Left ventricle myocardium inferior (tissue), 1 donor: ENCODE results near the gene DOCK9. TPM values are rescaled to one million over a fixed set of nuclear protein-coding genes. Genes with fewer than 3 reads are reported as not detected.

ENCODE experiments used
- DNase-seq: peaks from one replicate; pipeline ENCODE4 v3.0.0-alpha.2; 2020
- H3K27ac ChIP-seq: fragments of 200-600 bp; replicated peaks from 2 replicates; pipeline ENCODE4 v1.8.0; 2021
- H3K27me3 ChIP-seq: fragments of 200-600 bp; 2 replicates; pipeline ENCODE4 v1.8.0; 2021; ENCODE audit warnings: low read depth
- H3K36me3 ChIP-seq: fragments of 200-600 bp; 2 replicates; pipeline ENCODE4 v1.8.0; 2021
- H3K4me1 ChIP-seq: fragments of 200-600 bp; 2 replicates; pipeline ENCODE4 v1.8.0; 2021
- H3K4me3 ChIP-seq: fragments of 200-600 bp; 2 replicates; pipeline ENCODE4 v1.8.0; 2021; ENCODE audit warnings: mild to moderate bottlenecking, moderate library complexity
- H3K9me3 ChIP-seq: fragments of 200-600 bp; replicated peaks from 2 replicates; pipeline ENCODE4 v1.8.0; 2021
- intact Hi-C: fragments of 100-400 bp; cut with micrococcal nuclease; formaldehyde crosslinking; loops from one replicate; pipeline ENCODE4 v1.11.0; 2022
- total RNA-seq: library from RNA; stranded (reverse); fragmentation: NEBNext Ultra II Directional; extraction: Animal tissue kit (Norgen Biotek cat#: 25700); gene quantifications from one replicate; pipeline ENCODE4 v1.2.1, GENCODE V29; 2021
- TF ChIP-seq, protein P1 (sequence below): fragments of 200-600 bp; IDR thresholded peaks from 2 replicates; pipeline ENCODE4 v1.8.0; 2021; ENCODE audit warnings: antibody characterized with exemption, mild to moderate bottlenecking, borderline replicate concordance
- donor health status: DM: no; HTN: yes; CAD: no; lungs with severe emphysema.

DOCK9 gene
- total RNA-seq, 1 donor from 2014 or later = 36.8 TPM

DNA sequence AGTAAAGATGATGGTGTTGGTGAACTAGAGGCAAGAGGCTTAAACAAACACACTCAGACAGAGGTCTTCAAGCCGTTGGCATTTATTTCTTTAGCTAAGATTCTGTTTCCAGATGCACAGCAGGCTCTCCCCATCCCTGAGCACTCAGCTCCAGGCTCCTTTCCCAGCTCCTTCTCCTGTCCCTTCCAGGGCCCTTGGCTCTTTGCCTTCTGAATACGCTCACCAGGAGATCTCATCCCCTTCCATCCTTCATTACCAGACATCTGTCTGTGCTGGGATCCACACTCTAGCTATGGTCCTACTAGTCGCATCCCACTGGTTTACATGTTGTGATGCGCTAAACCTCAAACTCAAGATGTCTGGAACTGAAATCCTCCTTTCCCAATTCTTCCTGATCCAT is 25.3 kb upstream of the DOCK9 start:
- Histone ChIP-seq H3K4me3 (no peak overlapping the region), H3K9me3 (no peaks in the 10 kb centered on the region), H3K27me3 (no peaks in the 10 kb centered on the region), H3K36me3 (no peaks in the 10 kb centered on the region), H3K27ac (no peak overlapping the region), H3K4me1 (peaks cover 91% of the 10 kb centered on the region)
- intact Hi-C loops = no loop called here
- TF ChIP-seq, protein P1, sequence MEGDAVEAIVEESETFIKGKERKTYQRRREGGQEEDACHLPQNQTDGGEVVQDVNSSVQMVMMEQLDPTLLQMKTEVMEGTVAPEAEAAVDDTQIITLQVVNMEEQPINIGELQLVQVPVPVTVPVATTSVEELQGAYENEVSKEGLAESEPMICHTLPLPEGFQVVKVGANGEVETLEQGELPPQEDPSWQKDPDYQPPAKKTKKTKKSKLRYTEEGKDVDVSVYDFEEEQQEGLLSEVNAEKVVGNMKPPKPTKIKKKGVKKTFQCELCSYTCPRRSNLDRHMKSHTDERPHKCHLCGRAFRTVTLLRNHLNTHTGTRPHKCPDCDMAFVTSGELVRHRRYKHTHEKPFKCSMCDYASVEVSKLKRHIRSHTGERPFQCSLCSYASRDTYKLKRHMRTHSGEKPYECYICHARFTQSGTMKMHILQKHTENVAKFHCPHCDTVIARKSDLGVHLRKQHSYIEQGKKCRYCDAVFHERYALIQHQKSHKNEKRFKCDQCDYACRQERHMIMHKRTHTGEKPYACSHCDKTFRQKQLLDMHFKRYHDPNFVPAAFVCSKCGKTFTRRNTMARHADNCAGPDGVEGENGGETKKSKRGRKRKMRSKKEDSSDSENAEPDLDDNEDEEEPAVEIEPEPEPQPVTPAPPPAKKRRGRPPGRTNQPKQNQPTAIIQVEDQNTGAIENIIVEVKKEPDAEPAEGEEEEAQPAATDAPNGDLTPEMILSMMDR = no peak
- no peak for DNase-seq

DNA sequence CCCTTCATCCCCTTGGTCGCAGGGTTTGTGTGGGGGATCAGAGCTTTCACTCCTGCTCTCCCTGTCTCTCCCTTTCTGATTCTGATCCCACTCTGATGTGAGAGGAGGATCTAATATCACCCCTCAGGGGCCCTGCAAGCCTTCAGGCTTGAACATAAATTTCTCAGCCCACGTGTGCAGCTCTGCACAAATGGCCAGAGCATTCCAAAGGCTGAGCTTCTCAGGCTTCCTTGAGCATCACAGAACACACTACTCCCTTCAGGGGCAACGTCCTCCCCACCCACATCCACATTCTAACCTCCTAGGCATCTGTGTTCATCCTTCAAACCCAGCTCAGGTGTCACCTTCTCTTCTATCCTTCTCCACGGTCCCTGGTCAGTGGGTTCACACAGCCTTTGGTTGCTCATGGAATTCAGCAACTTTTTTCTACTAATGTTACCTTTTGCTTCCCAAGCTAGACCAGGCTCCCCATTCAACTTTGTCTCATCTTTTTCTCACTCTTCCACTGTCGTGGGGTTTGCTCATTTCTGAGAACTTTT is 24.4 kb upstream of the DOCK9 start:
- TF ChIP-seq, protein P1 = no peak
- peak overlapping the region; percentile 10 for H3K27ac ChIP-seq
- DNase-seq = no peak
- H3K27me3 ChIP-seq = no peaks in the 10 kb centered on the region
- H3K9me3 ChIP-seq = no peaks in the 10 kb centered on the region
- peaks cover 91% of the 10 kb centered on the region for H3K4me1 ChIP-seq
- no peaks in the 10 kb centered on the region for H3K36me3 ChIP-seq
- intact Hi-C loops = no loop called here
- no peak overlapping the region for H3K4me3 ChIP-seq

DNA sequence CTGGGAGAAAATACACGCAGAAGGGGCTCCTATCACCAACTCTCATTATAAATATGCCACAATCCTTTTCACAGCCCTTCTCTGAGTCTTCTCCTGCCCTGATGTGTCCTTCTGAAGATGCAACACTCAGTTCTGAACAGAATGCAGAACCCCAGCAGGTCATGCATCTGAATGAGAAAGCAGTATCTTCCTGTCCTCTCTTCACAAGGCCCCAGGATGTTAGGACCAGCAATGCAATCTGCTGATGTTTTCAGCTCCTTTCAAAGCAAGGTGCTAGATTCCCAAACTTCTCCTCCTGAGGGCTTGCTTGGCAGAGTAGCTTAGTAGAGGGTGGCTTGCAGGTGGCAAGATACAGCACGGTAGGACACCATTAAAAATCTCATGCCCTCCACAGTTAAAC is 22.3 kb upstream of the DOCK9 start:
- peaks cover 80% of the 10 kb centered on the region for H3K4me1 ChIP-seq
- peak overlapping the region; percentile 85 for H3K27ac ChIP-seq
- intact Hi-C loops = no loop called here

DNA sequence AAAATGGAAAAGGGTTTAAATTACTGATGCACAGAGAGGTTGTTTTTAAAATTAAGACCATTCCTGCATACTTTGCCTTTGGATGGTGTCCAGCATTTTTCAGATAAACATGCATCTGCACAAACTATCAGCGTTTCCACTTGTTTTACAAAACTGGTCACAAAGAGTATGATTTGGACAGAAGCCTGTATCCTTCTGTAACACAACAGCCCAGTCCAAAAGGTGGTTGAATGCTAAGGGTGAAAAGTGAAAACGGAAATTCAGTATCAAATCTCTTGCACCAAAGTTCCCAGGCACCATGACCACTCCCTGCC is 21.7 kb upstream of the DOCK9 start:
- H3K9me3 ChIP-seq = no peaks in the 10 kb centered on the region
- peak overlapping the region; percentile 85 for H3K27ac ChIP-seq
- no peaks in the 10 kb centered on the region for H3K36me3 ChIP-seq
- H3K27me3 ChIP-seq = no peaks in the 10 kb centered on the region
- TF ChIP-seq, protein P1 = no peak
- H3K4me3 ChIP-seq = peak overlapping the region; percentile 5
- no peak for DNase-seq
- peaks cover 75% of the 10 kb centered on the region for H3K4me1 ChIP-seq
- intact Hi-C loops = no loop called here

More for the DNA sequence above, 22.3 kb upstream of the DOCK9 start:
- no peaks in the 10 kb centered on the region for H3K9me3 ChIP-seq
- H3K36me3 ChIP-seq = no peaks in the 10 kb centered on the region
- no peaks in the 10 kb centered on the region for H3K27me3 ChIP-seq
- TF ChIP-seq, protein P1 = no peak
- peak overlapping the region; percentile 5 for H3K4me3 ChIP-seq
- no peak for DNase-seq

DNA sequence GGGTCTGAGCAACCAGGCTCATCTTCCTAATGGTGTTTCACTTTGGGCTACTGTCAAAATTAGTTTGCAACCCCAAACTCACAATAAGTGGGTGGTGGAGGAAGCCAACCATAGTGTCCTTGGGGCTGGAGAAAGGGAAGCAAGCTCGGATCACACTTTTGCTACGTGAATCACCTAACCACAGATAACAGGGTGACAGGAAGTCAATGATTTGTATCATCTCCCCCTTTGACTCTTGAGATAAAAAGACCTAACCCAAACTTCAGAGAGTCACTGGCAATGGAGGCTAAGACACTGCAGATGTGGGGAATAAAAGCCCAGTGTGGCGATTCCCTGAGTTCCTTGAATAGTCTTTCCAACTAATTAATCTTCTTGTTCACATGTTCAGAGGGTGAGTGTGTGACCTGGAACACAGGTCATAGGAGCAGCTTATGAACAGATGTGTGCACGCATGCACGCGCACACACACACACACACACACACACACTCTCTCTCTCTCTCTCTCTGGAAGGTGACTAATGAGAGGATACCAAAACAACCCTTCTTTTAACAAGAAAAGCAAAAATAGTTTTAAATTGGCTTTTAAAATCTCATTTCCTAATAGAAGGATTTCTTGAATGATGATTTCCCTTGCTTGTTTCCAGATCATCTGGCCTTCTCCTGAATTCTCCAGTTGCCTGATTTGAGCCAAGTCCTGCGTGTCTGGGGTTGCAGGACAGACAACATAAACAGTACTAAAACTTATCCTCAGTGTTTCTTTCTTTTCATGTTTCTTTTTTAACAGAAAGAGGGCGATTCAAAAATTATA is 21.2 kb upstream of the DOCK9 start:
- peak overlapping the region; percentile 5 for H3K4me3 ChIP-seq
- peaks cover 70% of the 10 kb centered on the region for H3K4me1 ChIP-seq
- peak overlapping the region; percentile 85 for H3K27ac ChIP-seq
- no peaks in the 10 kb centered on the region for H3K9me3 ChIP-seq
- intact Hi-C loops = no loop called here
- no peaks in the 10 kb centered on the region for H3K36me3 ChIP-seq
- TF ChIP-seq, protein P1 = no peak
- no peak for DNase-seq
- H3K27me3 ChIP-seq = no peaks in the 10 kb centered on the region
